ENCODE measurements around the gene ANKRD35. TPM values are rescaled to one million over a fixed set of nuclear protein-coding genes. Genes with fewer than 3 reads are reported as not detected.
A peak's percentile ranks its signal among the peaks of the same experiment; 100 is the strongest.
"Not testable (repeated sequence)": the region's sequence is repeated elsewhere in the genome, so short reads cannot be mapped to it uniquely, and the experiment has no call there.

Gene ANKRD35
- total and polyA plus RNA-seq, 10 of the 15 experiments (the other 5 are each of a cell fraction or from before 2014, with no cell fraction given) = 0.01 to 0.08 TPM; not detected in 8

- Histone ChIP-seq H3K4me1 (ENCODE audit: control insufficient read depth, insufficient read depth, low read length) (peaks cover 13% of the 10 kb centered on the region), H3K4me2 (ENCODE audit: control insufficient read depth, insufficient read depth) (peak overlapping the region; percentile 100), H3K79me2 (ENCODE audit: control insufficient read depth, insufficient read depth, low read length) (peaks cover 12% of the 10 kb centered on the region), H3K4me3 (peak overlapping the region; percentile 97; the same call in 1 of the 2 replicates)
- RAD21 ChIA-PET (ENCODE audit: unreplicated experiment) = interaction anchor here (1.1 kb wide), 1 partner anchor 44 kb away, joined by 3 read pairs; the partner anchor contains the start of genes ANKRD34A and POLR3GL
- H3K27me3 ChIP-seq (replicated peaks in 1 of 2; ENCODE audit: control insufficient read depth in 2 of 2, insufficient read depth in 2 of 2, low read length in 1 of 2); FAIRE-seq; BruUV-seq (replicated peaks); ATAC-seq; H3K36me3 ChIP-seq (ENCODE audit: control insufficient read depth in 2 of 2, insufficient read depth in 2 of 2, low read length in 1 of 2); intact Hi-C loops (cut with micrococcal nuclease; ENCODE audit: unreplicated experiment); H3K9ac ChIP-seq (ENCODE audit: control insufficient read depth, insufficient read depth, low read length); SMC1A ChIA-PET (ENCODE audit: uncharacterized antibody, unreplicated experiment); in situ Hi-C loops (cut with MboI); H3K9me3 ChIP-seq (replicated peaks; ENCODE audit: control insufficient read depth, insufficient read depth, low read length); POLR2A ChIA-PET; H3K27ac ChIP-seq (ENCODE audit: control insufficient read depth, insufficient read depth); H4K20me1 ChIP-seq (ENCODE audit: control insufficient read depth, insufficient read depth); DNase-seq (ENCODE audit: low read depth, low spot score); H2AFZ ChIP-seq (ENCODE audit: control insufficient read depth, low read depth, low read length): not testable (repeated sequence)
- WGBS (ENCODE audit: insufficient coverage, insufficient replicate concordance, low lambda C conversion rate, missing lambda C conversion rate) = 94% methylated on average over 3 of the region's 4 CpGs
- CTCF ChIA-PET = interaction anchor here (0.6 kb wide), 1 partner anchor 38 kb away, joined by 3 read pairs; the partner anchor contains the start of gene LIX1L
These were observed 34.6 kb upstream of the ANKRD35 start for GRCh38 chr1:145920297-145920696.

GRCh38 chr1:145918992-145919939, 33.6 kb upstream of the ANKRD35 start:
- intact Hi-C loops (cut with micrococcal nuclease; ENCODE audit: unreplicated experiment) (loop anchor here (1.0 kb wide), 3 partner anchors 8 to 60 kb away; partner anchors contain the start of genes ITGA10, PIAS3 and RBM8A), in situ Hi-C loops (cut with MboI) (loop anchor here (5.0 kb wide), 1 partner anchor 62 kb away; the partner anchor contains the start of gene PIAS3)
- SMC1A ChIA-PET (ENCODE audit: uncharacterized antibody, unreplicated experiment) = interaction anchor here (0.5 to 1.6 kb wide), 3 partner anchors 8 to 45 kb away, joined by 3 to 5 read pairs (median 3); partner anchors contain the start of genes LIX1L and RBM8A
- RAD21 ChIA-PET (ENCODE audit: unreplicated experiment) = interaction anchor here (0.9 to 2.5 kb wide), 8 partner anchors 8 to 93 kb away, joined by 3 to 11 read pairs (median 4); partner anchors contain the start of genes ANKRD34A, LIX1L, NUDT17 and PIAS3
- BruUV-seq (replicated peaks) = TSS peak; percentile 69
- H3K9ac ChIP-seq (ENCODE audit: control insufficient read depth, insufficient read depth, low read length) = peak overlapping the region; percentile 96
- FAIRE-seq (no peak), DNase-seq (ENCODE audit: low read depth, low spot score) (no peak), ATAC-seq (peak; percentile 92)
- H2AFZ ChIP-seq (ENCODE audit: control insufficient read depth, low read depth, low read length) = peak overlapping the region; percentile 98
- WGBS (ENCODE audit: insufficient coverage, insufficient replicate concordance, low lambda C conversion rate, missing lambda C conversion rate) = under 1% methylated on average over 33 of the region's 33 CpGs
- no peaks in the 10 kb centered on the region for H3K27me3 ChIP-seq (replicated peaks in 1 of 2; ENCODE audit: control insufficient read depth in 2 of 2, insufficient read depth in 2 of 2, low read length in 1 of 2)
- peak overlapping the region; percentile 97 for H3K4me3 ChIP-seq
- H3K4me1 ChIP-seq (ENCODE audit: control insufficient read depth, insufficient read depth, low read length) = peaks cover 13% of the 10 kb centered on the region
- peak overlapping the region; percentile 93 for H3K27ac ChIP-seq (ENCODE audit: control insufficient read depth, insufficient read depth)
- H3K4me2 ChIP-seq (ENCODE audit: control insufficient read depth, insufficient read depth) = peak overlapping the region; percentile 100
- peaks cover 12% of the 10 kb centered on the region for H3K79me2 ChIP-seq (ENCODE audit: control insufficient read depth, insufficient read depth, low read length)
- peaks cover 0 to 10% of the 10 kb centered on the region in 2 experiments; a peak in 2 of 4 replicates for H3K36me3 ChIP-seq (ENCODE audit: control insufficient read depth in 2 of 2, insufficient read depth in 2 of 2, low read length in 1 of 2)
- no peaks in the 10 kb centered on the region for H3K9me3 ChIP-seq (replicated peaks; ENCODE audit: control insufficient read depth, insufficient read depth, low read length)
- POLR2A ChIA-PET = interaction anchor here (0.9 to 2.6 kb wide), 8 partner anchors 9 to 79 kb away, joined by 3 to 23 read pairs (median 6); partner anchors contain the start of genes ANKRD34A, LIX1L, NUDT17 and PIAS3
- no peaks in the 10 kb centered on the region for H4K20me1 ChIP-seq (ENCODE audit: control insufficient read depth, insufficient read depth)
- CTCF ChIA-PET = interaction anchor here (0.8 to 1.8 kb wide), 9 partner anchors 8 to 118 kb away, joined by 3 to 7 read pairs (median 3); partner anchors contain the start of genes ANKRD34A, POLR3GL and RBM8A
- TF ChIP-seq MTA3 (IDR thresholded peaks at IDR 0.05; ENCODE audit: borderline replicate concordance, low read length) (no peak), PML (IDR thresholded peaks at IDR 0.05; ENCODE audit: low read length) (peak; percentile 60; the same call in 1 of the 2 replicates), MTA2 (IDR thresholded peaks at IDR 0.05; ENCODE audit: low read depth) (no peak), KAT2A (conservative IDR thresholded peaks at IDR 0.05; ENCODE audit: control insufficient read depth, low read depth, low read length) (no peak), IKZF1 (conservative IDR thresholded peaks at IDR 0.05) (no peak), ZNF592 (IDR thresholded peaks at IDR 0.05) (no peak), SMAD5 (IDR thresholded peaks at IDR 0.05; ENCODE audit: low read depth) (0 out of 2 replicates have a peak, but pooled peaks have one; percentile 13), PAX8 (IDR thresholded peaks at IDR 0.05) (no peak), HDAC6 (IDR thresholded peaks at IDR 0.05; ENCODE audit: unreplicated experiment) (no peak), SRF (IDR thresholded peaks at IDR 0.05; ENCODE audit: low read depth in 2 of 2, low read length in 2 of 2) (0 out of 4 replicates have a peak, but pooled peaks of 1 of the 2 experiments have one; percentile 7)

All from GM12878 (cell line).